ENCODE results near the gene ARL15. TPM values are rescaled to one million over a fixed set of nuclear protein-coding genes. Genes with fewer than 3 reads are reported as not detected.

Gene ARL15
- total RNA-seq, 4 donors from 2014 or later = 19.6 to 52.5 (median 30.6) TPM

DNA sequence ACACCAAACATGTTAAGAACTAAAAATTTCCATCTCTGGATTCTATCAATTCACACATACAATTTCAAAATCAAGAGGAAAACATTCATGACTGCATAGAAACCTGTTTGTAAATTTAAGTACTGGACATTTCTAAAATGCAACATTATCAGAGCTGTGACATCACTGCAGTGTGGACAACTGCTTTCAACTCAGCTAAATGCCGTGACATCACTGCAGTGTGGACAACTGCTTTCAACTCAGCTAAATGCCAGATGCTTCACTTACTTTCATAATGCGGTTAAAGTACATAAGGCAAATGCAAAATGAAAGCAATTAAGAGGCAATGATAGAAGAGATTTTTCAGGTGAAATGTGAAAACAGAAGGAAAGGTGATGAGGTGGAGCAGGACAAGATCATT is 161.5 kb downstream of the ARL15 start:
- TF ChIP-seq, protein P1, sequence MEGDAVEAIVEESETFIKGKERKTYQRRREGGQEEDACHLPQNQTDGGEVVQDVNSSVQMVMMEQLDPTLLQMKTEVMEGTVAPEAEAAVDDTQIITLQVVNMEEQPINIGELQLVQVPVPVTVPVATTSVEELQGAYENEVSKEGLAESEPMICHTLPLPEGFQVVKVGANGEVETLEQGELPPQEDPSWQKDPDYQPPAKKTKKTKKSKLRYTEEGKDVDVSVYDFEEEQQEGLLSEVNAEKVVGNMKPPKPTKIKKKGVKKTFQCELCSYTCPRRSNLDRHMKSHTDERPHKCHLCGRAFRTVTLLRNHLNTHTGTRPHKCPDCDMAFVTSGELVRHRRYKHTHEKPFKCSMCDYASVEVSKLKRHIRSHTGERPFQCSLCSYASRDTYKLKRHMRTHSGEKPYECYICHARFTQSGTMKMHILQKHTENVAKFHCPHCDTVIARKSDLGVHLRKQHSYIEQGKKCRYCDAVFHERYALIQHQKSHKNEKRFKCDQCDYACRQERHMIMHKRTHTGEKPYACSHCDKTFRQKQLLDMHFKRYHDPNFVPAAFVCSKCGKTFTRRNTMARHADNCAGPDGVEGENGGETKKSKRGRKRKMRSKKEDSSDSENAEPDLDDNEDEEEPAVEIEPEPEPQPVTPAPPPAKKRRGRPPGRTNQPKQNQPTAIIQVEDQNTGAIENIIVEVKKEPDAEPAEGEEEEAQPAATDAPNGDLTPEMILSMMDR (IDR thresholded peaks at IDR 0.05; ENCODE audit: low read depth) = no peak

GRCh38 chr5:54148067-54148845 is 162.1 kb downstream of the ARL15 start:
- TF ChIP-seq, protein P1 (IDR thresholded peaks at IDR 0.05; ENCODE audit: low read depth) = no peak

DNA sequence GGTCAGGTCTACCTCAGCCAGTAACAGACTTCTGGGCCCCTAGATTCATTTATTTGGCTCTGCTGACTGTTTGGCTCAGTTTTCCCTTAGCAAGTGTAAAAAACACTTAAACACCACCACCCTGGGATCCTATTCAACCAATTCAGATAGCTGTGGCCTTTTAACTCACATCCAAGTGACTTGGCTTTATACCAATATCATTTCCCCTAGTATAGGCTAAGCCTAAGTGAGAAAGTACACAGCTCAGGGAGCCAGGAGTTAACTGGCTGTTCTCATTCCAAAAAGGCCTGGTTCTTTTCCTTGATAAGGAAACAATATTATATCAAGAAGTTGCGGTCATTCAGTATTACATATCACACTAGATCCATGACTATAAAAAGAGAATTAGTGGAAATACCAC is 163.5 kb downstream of the ARL15 start:
- TF ChIP-seq, protein P1 (IDR thresholded peaks at IDR 0.05; ENCODE audit: low read depth) = no peak

DNA sequence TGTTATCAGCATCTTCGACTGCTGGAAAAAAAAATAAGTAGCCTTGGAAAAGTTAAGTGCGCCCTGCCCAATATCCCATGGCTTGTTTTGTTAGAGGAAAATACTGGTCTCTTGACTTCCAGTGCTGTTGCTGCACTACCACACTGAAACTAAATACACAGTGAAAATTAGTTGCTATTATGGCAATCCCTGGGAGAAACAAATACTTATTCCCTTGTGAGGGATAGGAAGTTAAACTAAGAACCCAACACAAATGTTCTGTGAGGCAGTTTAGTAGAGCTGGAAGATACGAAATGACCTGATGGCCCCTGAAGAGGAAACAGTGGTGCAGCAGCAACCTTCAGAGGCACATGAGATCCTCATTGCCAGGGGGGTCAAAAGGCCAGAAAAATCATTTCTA is 164.0 kb downstream of the ARL15 start:
- TF ChIP-seq, protein P1 (IDR thresholded peaks at IDR 0.05; ENCODE audit: low read depth) = no peak

- TF ChIP-seq, protein P1 (IDR thresholded peaks at IDR 0.05; ENCODE audit: low read depth) = no peak
These were observed 170.0 kb downstream of the ARL15 start for GRCh38 chr5:54140247-54140840.

- TF ChIP-seq, protein P1 (IDR thresholded peaks at IDR 0.05; ENCODE audit: low read depth) = no peak
These were observed 173.6 kb downstream of the ARL15 start for GRCh38 chr5:54136516-54137440.

DNA sequence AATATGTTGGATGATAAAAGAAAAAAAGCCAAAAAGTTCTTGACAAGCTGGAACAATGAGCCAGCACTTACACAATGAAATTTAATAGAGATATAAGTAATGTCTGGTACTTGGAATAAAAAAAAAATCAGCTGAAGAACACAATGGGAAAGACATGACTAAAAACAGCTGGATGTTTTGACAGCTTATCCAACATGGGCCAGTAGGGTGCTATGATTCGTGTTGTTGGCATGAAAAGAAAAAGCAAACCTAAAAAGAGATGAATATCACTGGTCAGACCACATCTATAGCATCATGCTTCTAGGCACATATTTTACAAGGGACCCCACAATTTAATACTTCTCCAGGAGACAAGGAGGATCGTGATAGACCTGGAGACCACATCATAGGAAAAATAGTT is 175.3 kb downstream of the ARL15 start:
- TF ChIP-seq, protein P1 (IDR thresholded peaks at IDR 0.05; ENCODE audit: low read depth) = no peak
